SU-DHL-6 (cell line): Measurements from ENCODE around the gene GRIN3B.

Source experiments
- CTCF ChIP-seq: fragments of 200-600 bp; sonication (generic); IDR thresholded peaks from one replicate; pipeline ENCODE4 v1.5.1; 2017; ENCODE audit warnings: antibody characterized with exemption, mild to moderate bottlenecking, low read length, moderate library complexity; ENCODE audit not compliant: insufficient read depth, poor library complexity, severe bottlenecking
- EZH2phosphoT487 ChIP-seq: fragments of 200-600 bp; sonication (generic), shearing (Covaris generic); conservative IDR thresholded peaks from 2 replicates; pipeline ENCODE4 v1.6.1; 2018; ENCODE audit warnings: mild to moderate bottlenecking, antibody characterized with exemption, low read length, moderate library complexity, mixed read lengths

- no peak for TF ChIP-seq CTCF
- TF ChIP-seq EZH2phosphoT487: no peak
Observed at GRCh38 chr19:1019616-1019961, 19.4 kb downstream of the GRIN3B start.
